Osteocyte (in vitro differentiated cells): ENCODE measurements around the gene GOLIM4. TPM values are rescaled to one million over a fixed set of nuclear protein-coding genes. Genes with fewer than 3 reads are reported as not detected.
"Not testable (repeated sequence)": the region's sequence is repeated elsewhere in the genome, so short reads cannot be mapped to it uniquely, and the experiment has no call there.

Source experiments
- DNase-seq: peaks from one replicate; pipeline ENCODE4 v3.0.0; 2021; ENCODE audit warnings: mixed read lengths; ENCODE audit not compliant: unreplicated experiment; ENCODE audit errors: extremely low spot score
- H3K27ac Mint-ChIP-seq: one replicate; pipeline ENCODE4 v1.8.0; 2021; ENCODE audit warnings: mild to moderate bottlenecking, mixed read lengths; ENCODE audit not compliant: unreplicated experiment
- H3K27me3 Mint-ChIP-seq: one replicate; pipeline ENCODE4 v1.8.0; 2021; ENCODE audit warnings: mixed read lengths; ENCODE audit not compliant: unreplicated experiment
- H3K36me3 Mint-ChIP-seq: one replicate; pipeline ENCODE4 v1.8.0; 2021; ENCODE audit warnings: mixed read lengths; ENCODE audit not compliant: unreplicated experiment
- H3K4me1 Mint-ChIP-seq: one replicate; pipeline ENCODE4 v1.8.0; 2021; ENCODE audit warnings: mixed read lengths; ENCODE audit not compliant: unreplicated experiment
- H3K4me3 Mint-ChIP-seq: one replicate; pipeline ENCODE4 v1.8.0; 2021; ENCODE audit warnings: mild to moderate bottlenecking, moderate library complexity, mixed read lengths; ENCODE audit not compliant: unreplicated experiment
- H3K9me3 Mint-ChIP-seq: one replicate; pipeline ENCODE4 v1.8.0; 2021; ENCODE audit warnings: mixed read lengths; ENCODE audit not compliant: unreplicated experiment
- total RNA-seq: library from RNA; stranded (reverse); gene quantifications from 2 replicates; pipeline ENCODE4 v1.2.1, GENCODE V29; 2021
- TF ChIP-seq, protein P1 (sequence below): fragments of 200-600 bp; sonication (generic); IDR thresholded peaks from 2 replicates; pipeline ENCODE4 v1.5.0; 2021; ENCODE audit warnings: antibody characterized with exemption, mild to moderate bottlenecking, moderate library complexity

GOLIM4 gene
- total RNA-seq, 1 donor from 2014 or later = 40.5 TPM

DNA sequence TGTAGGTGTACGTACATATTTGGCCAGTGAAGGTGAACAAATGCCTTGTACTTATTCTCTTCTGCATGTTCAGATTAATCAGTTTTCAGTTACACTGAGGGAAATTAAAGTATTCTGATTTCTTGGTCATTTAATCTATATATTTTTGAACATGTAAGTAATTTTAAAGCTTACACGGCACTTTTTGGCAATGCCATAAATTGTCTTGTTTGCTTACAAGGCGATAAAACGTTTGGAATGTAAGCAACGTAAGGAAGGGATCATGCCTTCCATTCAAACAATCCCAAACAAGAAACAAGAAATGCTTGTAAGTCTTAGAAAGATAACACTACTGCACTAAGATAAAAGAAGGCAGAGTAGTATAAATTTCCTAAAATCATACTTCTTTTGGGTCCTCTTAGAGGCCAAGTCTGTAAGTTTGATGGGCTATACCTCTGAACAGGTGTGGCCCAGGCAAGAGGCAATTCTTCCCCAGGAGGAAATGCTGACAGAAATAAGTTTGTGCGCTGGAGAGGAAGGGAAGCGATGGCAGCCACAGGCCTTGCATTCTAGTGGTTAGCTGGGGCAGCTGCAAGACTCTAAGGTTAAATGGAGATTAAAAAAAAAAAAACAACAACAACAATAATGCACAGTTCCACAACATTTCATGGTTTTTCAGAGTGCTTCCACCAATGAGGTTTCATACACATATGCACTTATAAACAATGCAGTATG is 73.8 kb downstream of the GOLIM4 start:
- TF ChIP-seq, protein P1, sequence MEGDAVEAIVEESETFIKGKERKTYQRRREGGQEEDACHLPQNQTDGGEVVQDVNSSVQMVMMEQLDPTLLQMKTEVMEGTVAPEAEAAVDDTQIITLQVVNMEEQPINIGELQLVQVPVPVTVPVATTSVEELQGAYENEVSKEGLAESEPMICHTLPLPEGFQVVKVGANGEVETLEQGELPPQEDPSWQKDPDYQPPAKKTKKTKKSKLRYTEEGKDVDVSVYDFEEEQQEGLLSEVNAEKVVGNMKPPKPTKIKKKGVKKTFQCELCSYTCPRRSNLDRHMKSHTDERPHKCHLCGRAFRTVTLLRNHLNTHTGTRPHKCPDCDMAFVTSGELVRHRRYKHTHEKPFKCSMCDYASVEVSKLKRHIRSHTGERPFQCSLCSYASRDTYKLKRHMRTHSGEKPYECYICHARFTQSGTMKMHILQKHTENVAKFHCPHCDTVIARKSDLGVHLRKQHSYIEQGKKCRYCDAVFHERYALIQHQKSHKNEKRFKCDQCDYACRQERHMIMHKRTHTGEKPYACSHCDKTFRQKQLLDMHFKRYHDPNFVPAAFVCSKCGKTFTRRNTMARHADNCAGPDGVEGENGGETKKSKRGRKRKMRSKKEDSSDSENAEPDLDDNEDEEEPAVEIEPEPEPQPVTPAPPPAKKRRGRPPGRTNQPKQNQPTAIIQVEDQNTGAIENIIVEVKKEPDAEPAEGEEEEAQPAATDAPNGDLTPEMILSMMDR = no peak
- Mint-ChIP-seq H3K4me1 (peaks cover 19% of the 10 kb centered on the region), H3K36me3 (peaks cover 52% of the 10 kb centered on the region), H3K4me3 (no peak overlapping the region), H3K27me3 (no peaks in the 10 kb centered on the region), H3K27ac (no peak overlapping the region), H3K9me3 (no peaks in the 10 kb centered on the region)
- DNase-seq = no peak

DNA sequence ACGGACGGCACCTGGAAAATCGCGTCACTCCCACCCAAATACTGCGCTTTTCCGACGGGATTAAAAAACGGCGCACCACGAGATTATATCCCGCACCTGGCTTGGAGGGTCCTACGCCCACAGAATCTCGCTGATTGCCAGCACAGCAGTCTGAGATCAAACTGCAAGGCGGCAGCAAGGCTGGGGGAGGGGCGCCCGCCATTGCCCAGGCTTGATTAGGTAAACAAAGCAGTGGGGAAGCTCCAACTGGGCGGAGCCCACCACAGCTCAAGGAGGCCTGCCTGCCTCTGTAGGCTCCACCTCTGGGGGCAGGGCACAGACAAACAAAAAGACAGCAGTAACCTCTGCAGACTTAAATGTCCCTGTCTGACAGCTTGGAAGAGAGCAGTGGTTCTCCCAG is 84.4 kb downstream of the GOLIM4 start:
- H3K27ac Mint-ChIP-seq, H3K4me3 Mint-ChIP-seq, H3K4me1 Mint-ChIP-seq, H3K27me3 Mint-ChIP-seq, DNase-seq, H3K9me3 Mint-ChIP-seq: not testable (repeated sequence)
- peaks cover 20% of the 10 kb centered on the region for H3K36me3 Mint-ChIP-seq

DNA sequence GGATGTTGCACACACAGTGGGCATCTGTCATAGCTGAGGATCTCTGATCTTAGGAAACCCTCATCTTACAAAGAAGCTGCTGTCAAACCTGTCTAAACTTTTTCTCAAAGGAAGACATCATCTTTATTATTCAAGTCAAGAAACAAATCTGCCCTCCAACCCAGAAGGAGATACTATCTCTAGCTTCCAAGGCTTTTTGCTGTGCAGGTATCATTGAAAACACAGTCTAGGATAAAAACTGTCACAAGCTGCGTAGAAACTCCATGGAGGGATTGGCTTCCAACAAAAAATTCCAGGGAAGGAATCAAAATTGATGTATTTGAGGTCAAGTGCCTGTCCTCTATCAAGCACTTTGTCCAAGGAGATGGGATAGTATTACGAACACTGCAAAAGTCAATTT is 89.1 kb downstream of the GOLIM4 start:
- H3K36me3 Mint-ChIP-seq = peaks cover 18% of the 10 kb centered on the region
- peaks cover 9% of the 10 kb centered on the region for H3K9me3 Mint-ChIP-seq
- no peaks in the 10 kb centered on the region for H3K4me1 Mint-ChIP-seq
- DNase-seq = no peak
- H3K4me3 Mint-ChIP-seq = no peak overlapping the region
- H3K27me3 Mint-ChIP-seq = peaks cover 4% of the 10 kb centered on the region
- TF ChIP-seq, protein P1 = no peak
- no peak overlapping the region for H3K27ac Mint-ChIP-seq

DNA sequence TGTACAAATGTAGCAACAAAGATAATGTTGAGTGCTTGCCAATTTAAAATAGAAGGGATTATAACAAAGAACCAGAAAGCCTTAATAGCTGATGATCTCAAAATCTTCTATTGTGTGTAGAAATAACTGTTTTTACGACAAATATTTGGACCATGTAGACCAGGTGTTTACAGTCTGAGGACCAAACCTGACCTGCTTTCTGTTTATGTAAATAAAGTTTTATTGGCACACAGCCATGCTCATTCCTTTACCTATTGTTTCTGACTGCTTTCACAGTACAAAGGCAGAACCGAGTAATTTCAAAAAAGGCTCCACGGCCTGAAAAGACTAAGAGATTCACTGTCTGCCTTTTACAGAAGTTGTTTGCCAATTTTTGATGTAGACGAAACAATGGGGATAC is 91.8 kb downstream of the GOLIM4 start:
- Mint-ChIP-seq H3K9me3 (peaks cover 9% of the 10 kb centered on the region), H3K27me3 (peaks cover 11% of the 10 kb centered on the region), H3K4me1 (no peaks in the 10 kb centered on the region), H3K27ac (no peak overlapping the region), H3K36me3 (peaks cover 3% of the 10 kb centered on the region), H3K4me3 (no peak overlapping the region)
- no peak for DNase-seq
- TF ChIP-seq, protein P1 = no peak

DNA sequence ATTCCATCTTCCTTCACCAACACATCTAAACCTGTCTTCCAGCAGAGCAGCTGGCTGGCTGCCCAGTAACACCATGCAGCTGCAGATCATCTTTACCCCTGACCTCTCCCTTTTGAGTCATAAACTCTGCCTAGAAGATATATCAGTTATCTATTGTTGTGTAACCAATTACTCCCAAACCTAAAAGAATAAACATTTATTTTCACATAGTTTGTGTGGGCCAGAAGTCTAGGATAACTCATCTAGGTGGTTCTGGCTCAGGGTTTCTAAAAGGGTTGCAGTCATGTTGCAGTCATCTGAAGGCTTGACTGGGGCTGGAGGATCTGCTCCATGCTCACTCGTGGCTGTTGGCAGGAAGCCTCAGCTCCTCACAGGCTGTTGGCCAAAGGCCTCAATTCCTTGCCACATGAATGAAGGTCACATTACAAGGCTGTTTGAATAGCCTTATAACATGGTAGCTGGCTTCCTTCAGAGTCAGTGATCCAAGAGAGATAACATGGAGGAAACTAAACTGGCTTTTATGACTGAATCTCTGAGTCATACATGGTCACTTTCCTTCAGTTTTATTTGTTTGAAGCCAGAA is 92.8 kb downstream of the GOLIM4 start:
- H3K9me3 Mint-ChIP-seq = peaks cover 9% of the 10 kb centered on the region
- DNase-seq = no peak

More for the DNA sequence above, 92.8 kb downstream of the GOLIM4 start:
- H3K4me1 Mint-ChIP-seq = no peaks in the 10 kb centered on the region
- H3K27ac Mint-ChIP-seq = no peak overlapping the region
- TF ChIP-seq, protein P1 = no peak
- H3K4me3 Mint-ChIP-seq = no peak overlapping the region
- no peaks in the 10 kb centered on the region for H3K36me3 Mint-ChIP-seq
- H3K27me3 Mint-ChIP-seq = peaks cover 11% of the 10 kb centered on the region
